IMR-90 (cell line): Measurements from ENCODE around the gene RAF1. TPM values are rescaled to one million over a fixed set of nuclear protein-coding genes. Genes with fewer than 3 reads are reported as not detected.

Source experiments
- ATAC-seq: fragments of 200-7000 bp; cut with Tn5 transposase; 2 replicates; pipeline ENCODE4 v1.9.1; 2020; ENCODE audit warnings: low read depth, mild to moderate bottlenecking, moderate library complexity
- BruUV-seq: library from RNA; stranded (reverse); fragments of 400-500 nt; replicated peaks from 2 replicates; lab custom pipeline; 2021; lab: Mats Ljungman, UMichigan
- CTCF ChIA-PET: fragments of 300-600 bp; formaldehyde crosslinking; extraction: SDS; loops from one replicate; lab custom pipeline; 2021; ENCODE audit warnings: antibody characterized with exemption; lab: Yijun Ruan, JAX
- POLR2A ChIA-PET: fragments of 300-600 bp; sonication (Branson Sonifier 250); formaldehyde crosslinking; loops from one replicate; lab custom pipeline; 2022; ENCODE audit warnings: antibody characterized with exemption; ENCODE audit not compliant: unreplicated experiment; lab: Charles Lee
- DNase-seq: peaks from one replicate; pipeline ENCODE4 v3.0.0; 2013
- H2AFZ ChIP-seq: replicated peaks from 2 replicates; pipeline ENCODE3; 2013; ENCODE audit warnings: low read length, mild to moderate bottlenecking; ENCODE audit not compliant: poor library complexity
- H2AK5ac ChIP-seq: 2 replicates; pipeline ENCODE4 v1.6.1; 2013; ENCODE audit warnings: low read depth, low read length, inconsistent platforms
- H2AK9ac ChIP-seq: replicated peaks from 2 replicates; pipeline ENCODE3; 2013; ENCODE audit warnings: mild to moderate bottlenecking, low read depth, low read length, moderate library complexity; ENCODE audit not compliant: poor library complexity
- H2BK120ac ChIP-seq: 2 replicates; pipeline ENCODE4 v1.6.1; 2013; ENCODE audit warnings: low read depth, low read length, inconsistent platforms
- H2BK15ac ChIP-seq: 3 replicates; pipeline ENCODE4 v1.6.1; 2013; ENCODE audit warnings: low read depth, low read length, inconsistent platforms
- H2BK20ac ChIP-seq: 2 replicates; pipeline ENCODE4 v1.6.1; 2013; ENCODE audit warnings: low read depth, mild to moderate bottlenecking, inconsistent platforms, low read length, moderate library complexity
- H2BK5ac ChIP-seq: 2 replicates; pipeline ENCODE4 v1.6.1; 2013; ENCODE audit warnings: mild to moderate bottlenecking, low read depth, low read length, inconsistent platforms; ENCODE audit not compliant: poor library complexity, severe bottlenecking
- H3K14ac ChIP-seq: replicated peaks from 2 replicates; pipeline ENCODE4 v1.6.1; 2013; ENCODE audit warnings: low read depth, low read length, inconsistent platforms
- H3K18ac ChIP-seq: 2 replicates; pipeline ENCODE4 v1.6.1; 2013; ENCODE audit warnings: low read depth, low read length, control low read depth
- H3K23ac ChIP-seq: 2 replicates; pipeline ENCODE4 v1.6.1; 2013; ENCODE audit warnings: low read depth, low read length, inconsistent platforms
- H3K27ac ChIP-seq: 2 replicates; pipeline ENCODE4 v1.5.1; 2013; ENCODE audit warnings: mild to moderate bottlenecking, control low read depth, low read length; ENCODE audit not compliant: insufficient read depth
- H3K27me3 ChIP-seq: 2 replicates; pipeline ENCODE4 v1.6.1; 2013; ENCODE audit warnings: low read length; ENCODE audit not compliant: control insufficient read depth, insufficient read depth
- H3K36me3 ChIP-seq: 2 replicates; pipeline ENCODE4 v1.6.1; 2013; ENCODE audit warnings: low read length, mixed read lengths; ENCODE audit not compliant: control insufficient read depth, insufficient read depth
- H3K4ac ChIP-seq: 2 replicates; pipeline ENCODE4 v1.6.1; 2013; ENCODE audit warnings: low read depth, low read length, inconsistent platforms
- H3K4me1 ChIP-seq: 2 replicates; pipeline ENCODE4 v1.6.1; 2013; ENCODE audit warnings: low read length, mixed read lengths; ENCODE audit not compliant: control insufficient read depth, insufficient read depth
- H3K4me2 ChIP-seq: 2 replicates; pipeline ENCODE4 v1.6.1; 2013; ENCODE audit warnings: low read depth, mild to moderate bottlenecking, control low read depth, low read length, moderate library complexity
- H3K4me3 ChIP-seq: 2 replicates; pipeline ENCODE4 v1.5.1; 2013; ENCODE audit warnings: low read depth, mild to moderate bottlenecking, control low read depth, low read length, moderate library complexity; ENCODE audit not compliant: insufficient read depth
- H3K56ac ChIP-seq: 2 replicates; pipeline ENCODE4 v1.6.1; 2013; ENCODE audit warnings: low read length, inconsistent platforms; ENCODE audit not compliant: insufficient read depth; ENCODE audit errors: extremely low read depth
- H3K79me1 ChIP-seq, 2 experiments: 2 replicates each; pipeline ENCODE4 v1.6.1; 2013; ENCODE audit warnings: low read length in 2 of 2, inconsistent platforms in 1 of 2, low read depth in 1 of 2
- H3K9ac ChIP-seq: 2 replicates; pipeline ENCODE4 v1.6.1; 2013; ENCODE audit warnings: low read depth, low read length, control low read depth
- H3K9me1 ChIP-seq: 2 replicates; pipeline ENCODE4 v1.6.1; 2013; ENCODE audit warnings: low read length, inconsistent platforms; ENCODE audit not compliant: insufficient read depth
- H3K9me3 ChIP-seq: 2 replicates; pipeline ENCODE4 v1.6.1; 2013; ENCODE audit warnings: low read length; ENCODE audit not compliant: control insufficient read depth, insufficient read depth
- H4K20me1 ChIP-seq: 2 replicates; pipeline ENCODE4 v1.6.1; 2013; ENCODE audit warnings: low read length, inconsistent platforms; ENCODE audit not compliant: insufficient read depth
- H4K5ac ChIP-seq: 2 replicates; pipeline ENCODE4 v1.6.1; 2013; ENCODE audit warnings: mild to moderate bottlenecking, low read depth, low read length, control low read depth
- H4K8ac ChIP-seq, 2 experiments: 2 replicates each; pipeline ENCODE4 v1.6.1; 2013; ENCODE audit warnings: low read depth in 2 of 2, low read length in 2 of 2, control low read depth in 1 of 2, inconsistent platforms in 1 of 2
- H4K91ac ChIP-seq: 2 replicates; pipeline ENCODE4 v1.6.1; 2013; ENCODE audit warnings: low read depth, low read length, inconsistent platforms; ENCODE audit not compliant: insufficient read depth
- BHLHE40 ChIP-seq: fragments of 150-350 bp; IDR thresholded peaks from 2 replicates; pipeline ENCODE4 v1.6.1; 2016; ENCODE audit warnings: mild to moderate bottlenecking, low read depth, low read length
- CEBPB ChIP-seq: IDR thresholded peaks from 2 replicates; pipeline ENCODE4 v1.6.1; 2012; ENCODE audit warnings: low read depth, low read length, improper control_type of control experiment
- CTCF ChIP-seq: conservative IDR thresholded peaks from 2 replicates; pipeline ENCODE4 v1.5.1; 2012; ENCODE audit warnings: mild to moderate bottlenecking, low read depth, low read length, improper control_type of control experiment
- ELK1 ChIP-seq: fragments of 150-350 bp; IDR thresholded peaks from 2 replicates; pipeline ENCODE4 v1.6.1; 2016; ENCODE audit warnings: low read depth, mild to moderate bottlenecking, low read length, moderate library complexity, borderline replicate concordance
- MAFK ChIP-seq: IDR thresholded peaks from 2 replicates; pipeline ENCODE4 v1.6.1; 2012; ENCODE audit warnings: low read depth, low read length, improper control_type of control experiment
- MAZ ChIP-seq: IDR thresholded peaks from 2 replicates; pipeline ENCODE4 v1.6.1; 2012; ENCODE audit warnings: low read depth, mild to moderate bottlenecking, low read length, improper control_type of control experiment, moderate library complexity, borderline replicate concordance
- MXI1 ChIP-seq: IDR thresholded peaks from 2 replicates; pipeline ENCODE4 v1.6.1; 2012; ENCODE audit warnings: low read depth, mild to moderate bottlenecking, low read length, moderate library complexity, borderline replicate concordance
- NFE2L2 ChIP-seq: fragments of 150-350 bp; IDR thresholded peaks from 2 replicates; pipeline ENCODE4 v1.6.1; 2016; ENCODE audit warnings: low read depth, mild to moderate bottlenecking, low read length
- RCOR1 ChIP-seq: IDR thresholded peaks from 2 replicates; pipeline ENCODE4 v1.6.1; 2012; ENCODE audit warnings: mild to moderate bottlenecking, low read length, improper control_type of control experiment; ENCODE audit not compliant: insufficient replicate concordance
- RFX5 ChIP-seq: IDR thresholded peaks from 2 replicates; pipeline ENCODE4 v1.8.0; 2012; ENCODE audit warnings: low read depth, mild to moderate bottlenecking, low read length, moderate library complexity
- SMC3 ChIP-seq: fragments of 150-350 bp; IDR thresholded peaks from 2 replicates; pipeline ENCODE4 v1.6.1; 2016; ENCODE audit warnings: low read depth, mild to moderate bottlenecking, antibody characterized with exemption, low read length, moderate library complexity
- USF2 ChIP-seq: fragments of 150-350 bp; IDR thresholded peaks from 2 replicates; pipeline ENCODE4 v1.6.1; 2017; ENCODE audit warnings: mild to moderate bottlenecking, antibody characterized with exemption, low read length, low read depth
- WGBS, 2 experiments: methylation state at CpG; one replicate each; pipeline versions ENCODE4 v1.1.5 to v1.1.7; 2013; ENCODE audit warnings: missing lambda C conversion rate in 2 of 2; ENCODE audit not compliant: insufficient read length in 1 of 2; ENCODE audit errors: extremely low coverage in 2 of 2; 5-methylcytosine and 5-hydroxymethylcytosine counted together
- dilution Hi-C: fragments of 300-500 bp; cut with HindIII; formaldehyde crosslinking; loops from one replicate; pipeline ENCODE4 v1.14.3; 2018; ENCODE audit warnings: low sequenced_read_pairs; ENCODE audit not compliant: unreplicated experiment
- in situ Hi-C: fragments of 300-500 bp; cut with MboI; formaldehyde crosslinking; loops from 3 replicates; pipeline ENCODE4 v1.14.3; 2019; ENCODE audit warnings: low sequenced_read_pairs, inconsistent platforms, mixed read lengths
- intact Hi-C: fragments of 100-400 bp; cut with micrococcal nuclease; formaldehyde crosslinking; loops from 2 replicates; pipeline ENCODE4 v1.10.0; 2022
- polyA plus RNA-seq, 3 experiments: library from polyadenylated mRNA; depleted of rRNA; stranded (reverse); fragments of >200 nt; gene quantifications; 2 replicates each; pipeline ENCODE4 v1.2.3, GENCODE V29; 2012; ENCODE audit warnings: low replicate concordance in 1 of 3
- total RNA-seq: library from RNA; depleted of rRNA; stranded (reverse); fragments of >200 nt; gene quantifications from 2 replicates; pipeline ENCODE4 v1.2.3, GENCODE V29; 2012

The RAF1 gene
- total and polyA plus RNA-seq, 2 of the 4 experiments (the other 2 are of a cell fraction), result 115 to 151 TPM

- Histone ChIP-seq H3K79me1 (peaks cover 0 to 16% of the 10 kb centered on the region in 2 experiments; a peak in 2 of 4 replicates), H3K14ac (peak overlapping the region; percentile 91), H3K4me1 (peaks cover 3% of the 10 kb centered on the region; the same call in 1 of the 2 replicates), H2BK5ac (peak overlapping the region; percentile 63), H4K8ac (peak overlapping the region; percentile 95 to 98), H3K4ac (peak overlapping the region; percentile 92), H3K56ac (peak overlapping the region; percentile 81), H3K9ac (peak overlapping the region; percentile 84), H3K36me3 (no peaks in the 10 kb centered on the region), H3K23ac (peak overlapping the region; percentile 77), H3K9me3 (no peaks in the 10 kb centered on the region), H2BK120ac (peak overlapping the region; percentile 86), H2AK5ac (no peak overlapping the region), H2BK15ac (peak overlapping the region; percentile 63; the same call in 1 of the 3 replicates), H4K5ac (peak overlapping the region; percentile 99), H3K9me1 (peaks cover 3% of the 10 kb centered on the region; the same call in 1 of the 2 replicates), H3K18ac (peak overlapping the region; percentile 95), H3K27ac (peak overlapping the region; percentile 76), H4K20me1 (peaks cover 17% of the 10 kb centered on the region), H3K27me3 (no peaks in the 10 kb centered on the region), H4K91ac (peak overlapping the region; percentile 94), H2BK20ac (peak overlapping the region; percentile 57), H2AK9ac (peak overlapping the region; percentile 46), H3K4me2 (peak overlapping the region; percentile 95), H2AFZ (peak overlapping the region; percentile 92), H3K4me3 (peak overlapping the region; percentile 76)
- TF ChIP-seq MXI1 (no peak), USF2 (no peak), CTCF (no peak), CEBPB (no peak), MAFK (no peak), ELK1 (no peak), SMC3 (no peak), NFE2L2 (no peak), MAZ (no peak), RCOR1 (no peak), RFX5 (no peak), BHLHE40 (no peak)
- peak; percentile 2 for ATAC-seq
- dilution Hi-C loops (no loop called here), in situ Hi-C loops (no loop called here), intact Hi-C loops (no loop called here)
- no TSS peak for BruUV-seq
- no peak for DNase-seq
- POLR2A ChIA-PET, result no interaction called here
- WGBS, 2 experiments, result 16% methylated on average over 8 of the region's 26 CpGs; no CpG with 5 or more reads in 1 of the 2 experiments
- CTCF ChIA-PET, result interaction anchor here (0.6 to 1.5 kb wide), 2 partner anchors 10 to 256 kb away, joined by 3 to 5 read pairs; no protein-coding TSS in a partner anchor
Observed at GRCh38 chr3:12553921-12554391, 110.0 kb downstream of the RAF1 start.
